Stromal cell of bone marrow (primary cell): Measurements from ENCODE around the gene MATN1.

ENCODE experiments used
- DNase-seq: peaks from one replicate; pipeline ENCODE4 v3.0.0-alpha.2; 2012; ENCODE audit warnings: low read depth

Gene MATN1

GRCh38 chr1:30731806-30732276 lies 8.5 kb upstream of the MATN1 start:
- no peak for DNase-seq

GRCh38 chr1:30731109-30731805 lies 7.9 kb upstream of the MATN1 start:
- DNase-seq: no peak

DNA sequence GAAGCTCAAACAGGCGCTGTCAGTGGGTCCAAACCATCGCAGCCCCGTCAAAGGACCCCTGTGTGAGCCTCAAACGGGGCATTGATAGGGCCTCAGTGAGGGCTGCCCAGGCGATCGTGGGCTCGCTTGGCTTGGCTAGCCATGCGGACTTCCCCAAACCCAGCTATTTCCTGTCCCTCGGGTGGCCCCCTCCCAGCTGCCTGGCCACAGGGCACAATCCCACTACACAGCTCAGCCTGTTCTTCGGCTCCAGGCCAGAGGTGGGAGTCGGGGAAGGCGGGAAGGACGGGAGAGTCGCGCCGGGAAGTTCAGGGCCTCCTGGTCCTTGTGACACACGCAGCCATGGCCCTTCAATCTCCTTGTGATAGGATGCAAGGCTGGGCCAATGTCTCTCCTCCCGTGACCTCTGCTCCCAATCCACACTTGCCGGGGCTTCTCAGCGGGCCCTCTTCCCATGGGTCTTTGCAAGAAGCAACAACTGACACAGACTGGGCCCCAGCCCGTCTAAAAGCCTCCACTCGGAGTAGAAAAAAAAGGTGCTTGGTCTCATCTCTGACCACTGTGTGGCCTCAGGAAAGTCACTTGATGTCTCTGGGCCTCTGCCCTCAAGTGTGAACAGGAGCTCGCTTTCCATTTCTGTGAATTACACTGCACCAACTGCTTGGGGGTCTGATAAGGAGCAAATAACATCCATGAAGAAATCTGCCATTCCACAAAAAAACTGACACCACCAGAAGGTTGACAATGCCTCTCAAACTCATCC lies 7.1 kb upstream of the MATN1 start:
- DNase-seq: no peak

- DNase-seq: no peak
These were observed 6.5 kb upstream of the MATN1 start for GRCh38 chr1:30729901-30730300.

DNA sequence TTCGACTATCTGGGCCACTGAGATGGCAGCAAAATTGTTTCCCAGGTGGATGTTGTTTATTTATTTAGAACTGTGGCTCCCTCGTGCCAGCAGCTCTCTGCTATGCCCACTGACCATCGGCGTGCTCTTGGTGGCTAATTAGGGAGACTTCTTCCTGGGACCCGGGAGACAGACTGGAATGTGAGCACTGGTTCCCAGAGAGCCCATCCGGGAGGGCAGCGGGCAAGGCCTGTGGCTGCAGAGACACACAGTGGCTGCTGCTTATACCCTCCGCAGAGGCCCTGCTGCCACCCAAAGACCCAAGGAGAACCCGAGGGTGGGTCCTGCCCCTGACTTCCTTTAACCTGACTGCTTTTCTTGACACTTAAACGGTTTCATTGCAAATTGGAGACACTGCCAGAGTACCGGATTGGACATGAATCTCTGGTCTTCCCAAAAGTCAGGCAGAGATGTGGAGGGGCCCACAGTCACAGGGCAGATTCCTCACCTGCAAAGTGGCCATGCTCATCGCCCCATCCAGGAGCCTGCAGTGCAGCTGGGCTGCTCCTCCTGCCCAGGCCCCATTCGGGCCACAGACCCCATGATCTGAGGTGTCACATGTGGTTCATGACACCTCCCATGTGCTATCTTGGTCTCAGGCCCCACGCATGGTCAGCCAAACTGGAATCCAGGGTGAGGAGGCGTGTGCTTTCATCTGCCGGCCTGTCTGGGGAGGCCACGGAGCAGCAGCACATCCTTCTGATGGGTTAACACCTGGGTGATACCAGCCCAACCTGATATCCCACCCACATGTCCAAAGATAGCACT lies 5.7 kb upstream of the MATN1 start:
- no peak for DNase-seq

- no peak for DNase-seq
These were observed 5.0 kb upstream of the MATN1 start for GRCh38 chr1:30728340-30728739.

- peak; percentile 32 for DNase-seq
These were observed 4.4 kb upstream of the MATN1 start for GRCh38 chr1:30727824-30728223.

GRCh38 chr1:30726773-30727684 lies 3.6 kb upstream of the MATN1 start:
- no peak for DNase-seq

DNA sequence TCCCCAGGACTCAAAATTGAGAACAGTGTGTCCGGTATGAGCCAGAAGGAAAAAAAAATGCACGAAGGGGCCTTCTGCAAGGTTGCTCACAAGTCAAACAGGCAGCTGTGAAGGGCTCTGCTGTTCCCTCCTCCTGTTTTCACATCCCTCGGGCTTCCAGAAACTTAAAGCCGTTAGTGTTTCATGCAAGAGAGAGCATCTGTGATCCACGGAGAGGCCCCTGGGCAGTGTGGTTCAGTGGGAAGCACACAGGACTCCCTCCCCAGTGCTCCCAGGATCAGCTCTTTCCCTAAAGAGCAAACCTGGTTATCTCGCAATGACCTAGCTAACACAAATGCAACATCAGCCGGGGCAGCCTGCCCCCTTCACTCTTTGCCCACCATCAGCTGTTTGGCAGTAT lies 2.9 kb upstream of the MATN1 start:
- DNase-seq: no peak

DNA sequence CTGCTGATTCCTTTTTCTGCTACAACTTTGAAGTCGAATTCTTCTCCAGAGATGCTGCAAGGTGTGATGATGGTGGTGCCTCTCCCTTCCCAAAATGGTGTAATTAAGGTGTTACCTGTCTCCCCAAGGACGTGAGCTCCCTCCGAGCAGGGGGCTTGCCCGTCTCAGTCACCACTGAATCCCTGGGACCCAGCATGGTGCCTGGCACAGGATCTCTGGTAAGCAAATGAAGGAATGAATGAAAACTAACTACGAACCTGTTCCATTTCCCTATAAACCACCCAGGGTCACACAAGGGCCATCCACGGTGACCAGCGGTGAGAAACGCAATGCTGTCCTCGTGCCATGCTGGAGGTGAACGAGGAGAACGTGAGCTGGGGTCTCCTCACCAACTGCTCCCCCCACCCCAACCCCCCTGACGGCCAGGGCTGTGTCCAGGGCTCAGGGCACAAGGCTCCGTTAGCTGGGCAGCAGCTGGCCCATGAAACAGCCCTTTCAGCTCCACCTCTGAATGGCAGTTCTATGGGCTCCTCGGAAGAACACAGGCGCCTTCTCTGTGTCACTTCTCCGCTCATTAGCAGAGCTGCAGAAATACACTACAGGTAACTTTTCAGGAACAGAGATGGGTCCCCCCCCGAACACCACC lies 2.2 kb upstream of the MATN1 start:
- no peak for DNase-seq

GRCh38 chr1:30724655-30725421 lies 1.5 kb upstream of the MATN1 start:
- DNase-seq: no peak

DNA sequence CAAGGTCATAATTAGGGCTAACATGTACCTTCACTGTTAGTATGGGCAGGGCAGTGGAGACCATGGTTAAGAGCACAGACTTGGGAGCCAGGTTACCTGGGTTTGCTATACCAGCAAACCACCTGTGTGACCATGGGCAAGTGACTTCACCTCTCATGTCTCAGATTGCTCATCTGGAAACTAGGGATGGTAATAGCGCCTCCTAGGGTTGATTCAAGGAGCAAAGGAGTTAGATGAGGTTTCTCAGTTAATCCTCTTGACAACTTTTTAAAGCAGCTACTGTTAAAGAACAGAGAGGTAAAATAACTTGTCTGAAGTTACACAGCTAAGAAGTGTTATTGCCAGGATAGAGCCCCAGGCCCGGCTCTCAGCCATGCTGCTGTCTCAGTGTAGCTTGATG lies 790 bp upstream of the MATN1 start:
- DNase-seq: no peak

- no peak for DNase-seq
These were observed 1.4 kb downstream of the MATN1 start for GRCh38 chr1:30721812-30722537.

GRCh38 chr1:30721341-30721793 lies 2.0 kb downstream of the MATN1 start:
- no peak for DNase-seq

GRCh38 chr1:30720271-30721223 lies 2.8 kb downstream of the MATN1 start:
- DNase-seq: no peak

DNA sequence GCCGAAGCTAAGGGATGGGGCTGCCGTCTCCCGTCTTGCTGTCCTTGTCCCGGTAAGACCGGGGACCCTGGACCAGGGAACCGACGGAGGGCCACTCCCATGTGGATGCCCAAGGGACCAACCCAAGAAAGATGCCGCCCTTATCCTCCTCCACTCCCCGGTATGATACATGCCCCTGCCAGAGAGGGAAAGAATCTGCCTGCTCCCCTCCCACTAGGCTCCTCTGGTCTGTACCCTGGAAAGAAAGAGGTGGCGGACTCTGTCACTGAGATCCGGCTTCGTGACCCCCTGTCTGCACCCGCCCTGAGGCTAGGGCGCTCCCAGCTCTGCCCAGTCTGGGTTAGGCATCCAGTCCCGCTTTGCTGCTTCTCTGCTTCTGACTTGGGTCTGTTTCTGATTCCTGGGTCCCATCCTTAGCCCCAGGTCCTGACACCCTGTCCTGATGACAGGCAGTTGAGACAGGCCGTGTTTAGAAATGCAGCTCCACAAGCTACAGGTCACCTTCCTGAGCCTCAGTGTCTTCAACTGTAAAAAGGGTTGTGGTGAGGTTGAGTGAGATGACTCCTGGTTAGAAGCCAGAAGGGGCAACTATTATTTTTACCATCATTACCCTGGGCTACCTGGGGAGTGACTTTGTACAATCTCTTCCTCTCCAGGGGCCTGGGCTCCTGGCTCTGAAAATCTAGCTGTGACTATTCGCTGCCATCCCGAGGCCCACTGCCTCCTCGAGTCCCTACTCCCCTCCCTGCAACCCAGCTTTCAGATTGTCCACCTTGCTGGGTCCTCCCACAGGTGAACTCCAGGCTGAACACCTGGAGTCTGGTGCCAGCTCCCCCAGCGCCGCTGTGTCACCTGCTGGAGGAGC lies 3.7 kb downstream of the MATN1 start:
- peak; percentile 22 for DNase-seq

GRCh38 chr1:30718636-30719405 lies 4.6 kb downstream of the MATN1 start:
- DNase-seq: peak; percentile 95
